Gastrocnemius medialis (tissue), 4 donors: ENCODE results near the gene SOX15.

Experiments
- POLR2A ChIP-seq, 2 donors: fragments of 450-650 bp; IDR thresholded peaks; one replicate each; pipeline ENCODE4 v1.6.1; 2017; ENCODE audit warnings: antibody characterized with exemption in 2 of 2, mild to moderate bottlenecking in 2 of 2, moderate library complexity in 2 of 2
- TF ChIP-seq, protein P1 (sequence below), 5 experiments: fragments of 450-650 bp in 3 of 5; fragments of 200-600 bp in 2 of 5; sonication (generic) in 2 of 5; IDR thresholded peaks in 4 of 5; conservative IDR thresholded peaks in 1 of 5; 1 replicate in 4 of 5; 2 replicates in 1 of 5; pipeline ENCODE4 v1.5.1; 2016 to 2019; ENCODE audit warnings: antibody characterized with exemption in 5 of 5, mild to moderate bottlenecking in 3 of 5, moderate library complexity in 3 of 5

DNA sequence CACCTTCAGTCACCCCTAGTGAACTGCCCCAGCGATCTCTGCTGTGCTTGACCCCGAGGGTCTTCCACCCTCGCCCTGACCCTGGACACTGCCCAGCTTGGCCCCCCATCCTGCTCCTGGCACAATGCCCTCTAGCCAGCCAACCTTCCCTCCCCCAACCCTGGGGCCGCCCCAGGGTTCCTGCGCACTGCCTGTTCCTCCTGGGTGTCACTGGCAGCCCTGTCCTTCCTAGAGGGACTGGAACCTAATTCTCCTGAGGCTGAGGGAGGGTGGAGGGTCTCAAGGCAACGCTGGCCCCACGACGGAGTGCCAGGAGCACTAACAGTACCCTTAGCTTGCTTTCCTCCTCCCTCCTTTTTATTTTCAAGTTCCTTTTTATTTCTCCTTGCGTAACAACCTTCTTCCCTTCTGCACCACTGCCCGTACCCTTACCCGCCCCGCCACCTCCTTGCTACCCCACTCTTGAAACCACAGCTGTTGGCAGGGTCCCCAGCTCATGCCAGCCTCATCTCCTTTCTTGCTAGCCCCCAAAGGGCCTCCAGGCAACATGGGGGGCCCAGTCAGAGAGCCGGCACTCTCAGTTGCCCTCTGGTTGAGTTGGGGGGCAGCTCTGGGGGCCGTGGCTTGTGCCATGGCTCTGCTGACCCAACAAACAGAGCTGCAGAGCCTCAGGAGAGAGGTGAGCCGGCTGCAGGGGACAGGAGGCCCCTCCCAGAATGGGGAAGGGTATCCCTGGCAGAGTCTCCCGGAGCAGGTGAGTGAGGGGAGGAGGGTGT, 31.2 kb downstream of the SOX15 start, which contains the start of gene TNFSF13:
- TF ChIP-seq, protein P1, sequence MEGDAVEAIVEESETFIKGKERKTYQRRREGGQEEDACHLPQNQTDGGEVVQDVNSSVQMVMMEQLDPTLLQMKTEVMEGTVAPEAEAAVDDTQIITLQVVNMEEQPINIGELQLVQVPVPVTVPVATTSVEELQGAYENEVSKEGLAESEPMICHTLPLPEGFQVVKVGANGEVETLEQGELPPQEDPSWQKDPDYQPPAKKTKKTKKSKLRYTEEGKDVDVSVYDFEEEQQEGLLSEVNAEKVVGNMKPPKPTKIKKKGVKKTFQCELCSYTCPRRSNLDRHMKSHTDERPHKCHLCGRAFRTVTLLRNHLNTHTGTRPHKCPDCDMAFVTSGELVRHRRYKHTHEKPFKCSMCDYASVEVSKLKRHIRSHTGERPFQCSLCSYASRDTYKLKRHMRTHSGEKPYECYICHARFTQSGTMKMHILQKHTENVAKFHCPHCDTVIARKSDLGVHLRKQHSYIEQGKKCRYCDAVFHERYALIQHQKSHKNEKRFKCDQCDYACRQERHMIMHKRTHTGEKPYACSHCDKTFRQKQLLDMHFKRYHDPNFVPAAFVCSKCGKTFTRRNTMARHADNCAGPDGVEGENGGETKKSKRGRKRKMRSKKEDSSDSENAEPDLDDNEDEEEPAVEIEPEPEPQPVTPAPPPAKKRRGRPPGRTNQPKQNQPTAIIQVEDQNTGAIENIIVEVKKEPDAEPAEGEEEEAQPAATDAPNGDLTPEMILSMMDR (IDR thresholded peaks at IDR 0.05 in 4 of 5, conservative IDR thresholded peaks at IDR 0.05 in 1 of 5): no peak
- TF ChIP-seq POLR2A (IDR thresholded peaks at IDR 0.05): no peak
